T follicular helper cell (primary cell): Measurements from ENCODE around the gene PPP2R2C.

Experiments used
- DNase-seq: peaks from one replicate; pipeline ENCODE4 v3.0.0-alpha.2; 2020; ENCODE audit warnings: low read depth

Gene PPP2R2C

DNA sequence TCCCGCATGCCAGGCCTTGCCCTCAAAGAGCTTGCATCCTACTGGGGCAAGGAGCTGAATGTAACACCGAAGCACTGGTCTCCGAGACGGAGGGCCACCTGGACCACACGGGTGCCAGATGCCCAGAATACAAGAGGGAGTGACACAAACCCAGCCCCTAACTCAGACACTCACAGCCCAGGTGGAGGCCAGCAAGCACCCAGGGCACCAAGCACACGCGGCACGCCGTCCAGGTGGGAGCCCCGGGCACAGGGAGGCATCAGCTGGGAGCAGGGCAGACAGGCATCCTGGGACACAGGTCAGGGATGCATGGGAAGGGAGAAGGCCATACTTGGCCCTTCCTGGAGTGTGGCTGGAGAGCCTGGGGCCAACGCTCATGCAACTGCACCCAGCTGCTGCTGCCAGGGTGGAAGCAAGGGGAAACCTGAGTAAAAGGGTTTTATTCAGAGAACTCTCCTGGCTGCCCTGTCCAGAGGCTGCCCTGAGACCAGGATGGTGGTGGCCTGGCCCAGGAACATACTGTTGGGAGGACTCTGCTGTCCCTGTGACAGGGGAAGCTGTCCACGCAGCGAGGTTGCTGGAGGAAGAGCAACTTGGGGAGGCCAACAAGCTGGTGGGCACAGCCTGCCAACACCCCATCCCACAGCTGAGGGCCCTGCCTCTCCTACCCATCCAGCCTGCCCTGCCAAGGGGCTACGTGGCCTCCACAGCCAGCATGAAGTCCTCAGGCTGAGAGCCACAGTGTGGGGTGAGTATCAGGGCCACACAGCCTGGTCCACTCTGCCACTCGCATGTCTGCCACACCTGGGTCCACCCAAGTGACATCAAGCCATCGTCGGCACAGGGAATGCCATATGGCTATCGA is 22.2 kb upstream of the PPP2R2C start:
- no peak for DNase-seq

GRCh38 chr4:6493658-6494304 is 21.4 kb upstream of the PPP2R2C start:
- no peak for DNase-seq

GRCh38 chr4:6492861-6493657 is 20.6 kb upstream of the PPP2R2C start:
- DNase-seq = no peak

DNA sequence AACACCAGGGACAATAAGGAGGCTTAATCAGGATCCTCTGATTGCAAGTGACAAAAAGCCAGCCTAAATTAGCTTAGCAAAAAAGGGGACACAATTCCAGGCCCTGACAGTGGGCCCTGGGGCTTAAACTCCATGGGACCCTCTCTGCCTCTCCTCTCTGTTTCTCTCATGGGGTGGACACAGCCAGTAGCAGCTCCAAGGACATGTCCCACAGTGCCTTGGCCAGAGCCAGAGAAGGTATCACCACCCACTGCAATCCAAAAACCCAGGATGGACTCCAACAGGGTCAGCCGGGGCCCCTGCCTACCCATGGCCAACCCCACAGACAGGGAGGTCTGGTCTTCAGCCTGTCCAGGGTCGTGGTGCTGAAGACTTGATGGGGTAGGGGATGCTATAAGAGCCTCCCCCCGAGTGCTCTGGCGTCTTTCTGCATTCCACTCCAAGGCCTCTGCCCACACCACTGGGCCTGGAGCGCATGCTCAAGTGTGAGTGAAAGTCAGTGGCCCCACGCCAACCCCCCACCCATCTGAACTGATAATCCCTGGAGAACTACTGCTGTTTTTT is 19.7 kb upstream of the PPP2R2C start:
- no peak for DNase-seq

DNA sequence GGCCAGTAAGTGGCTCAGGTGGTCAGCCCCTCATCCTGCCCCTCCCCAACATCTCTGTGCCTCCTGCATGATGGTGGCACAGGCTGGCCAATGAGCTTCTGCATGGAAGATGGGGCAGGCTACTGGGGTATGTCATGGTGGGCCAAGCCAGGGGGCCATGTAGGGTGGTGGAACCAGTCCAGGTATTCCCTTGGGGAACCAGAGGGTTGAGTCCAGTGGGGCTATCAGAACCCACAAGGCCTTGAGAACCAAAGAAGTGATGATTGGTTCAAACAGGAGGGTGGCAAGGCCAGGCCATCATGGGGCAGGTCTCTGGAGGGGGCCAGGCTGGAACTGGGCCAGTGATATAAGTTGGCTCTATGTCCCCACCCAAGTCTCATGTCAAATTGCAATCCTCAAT is 18.8 kb upstream of the PPP2R2C start:
- DNase-seq = no peak

GRCh38 chr4:6489927-6490326 is 17.5 kb upstream of the PPP2R2C start:
- no peak for DNase-seq

DNA sequence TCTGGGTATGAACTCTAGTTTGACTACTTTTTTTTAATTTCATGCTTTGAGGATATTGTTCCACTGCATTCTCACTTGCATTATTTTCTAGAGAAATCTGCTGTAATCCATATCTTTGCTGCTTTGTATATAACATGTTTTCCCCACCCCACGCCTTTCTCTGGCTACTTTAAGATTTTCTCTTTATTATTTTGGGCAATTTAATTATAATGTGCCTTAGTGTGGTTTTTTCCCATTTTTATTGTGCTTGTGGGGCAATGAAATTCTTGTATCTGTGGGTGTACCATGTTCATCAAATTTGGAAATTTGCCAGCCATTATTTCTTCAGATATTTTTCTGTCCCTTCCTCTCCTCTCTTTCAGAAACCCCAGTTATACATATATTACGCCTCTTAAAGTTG is 15.1 kb upstream of the PPP2R2C start:
- no peak for DNase-seq

DNA sequence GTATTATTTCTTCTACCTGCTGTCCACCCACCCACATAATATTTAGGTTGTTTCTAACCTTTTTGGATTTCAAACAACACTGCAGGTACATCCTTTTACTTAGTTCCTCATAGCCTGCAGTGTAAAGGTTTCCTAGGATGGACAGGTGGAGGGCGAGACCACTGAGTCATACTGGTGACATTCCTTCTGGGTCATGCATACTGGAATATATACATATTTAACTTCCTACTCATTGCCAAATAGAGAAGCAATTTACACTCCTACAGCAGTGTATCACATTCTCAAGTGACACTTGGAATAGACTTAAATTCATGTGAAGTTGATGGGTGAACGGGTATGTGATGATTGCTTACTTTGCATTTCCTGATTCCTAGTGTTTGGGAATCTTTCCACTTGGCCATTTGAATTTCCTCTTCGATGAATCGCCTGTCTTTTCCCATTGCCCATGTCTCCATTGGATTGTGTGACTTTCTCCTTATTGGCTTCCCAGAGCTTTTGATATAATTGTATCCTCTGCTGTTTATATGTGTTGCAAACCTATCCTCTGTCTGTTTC is 8.2 kb upstream of the PPP2R2C start:
- DNase-seq = no peak

DNA sequence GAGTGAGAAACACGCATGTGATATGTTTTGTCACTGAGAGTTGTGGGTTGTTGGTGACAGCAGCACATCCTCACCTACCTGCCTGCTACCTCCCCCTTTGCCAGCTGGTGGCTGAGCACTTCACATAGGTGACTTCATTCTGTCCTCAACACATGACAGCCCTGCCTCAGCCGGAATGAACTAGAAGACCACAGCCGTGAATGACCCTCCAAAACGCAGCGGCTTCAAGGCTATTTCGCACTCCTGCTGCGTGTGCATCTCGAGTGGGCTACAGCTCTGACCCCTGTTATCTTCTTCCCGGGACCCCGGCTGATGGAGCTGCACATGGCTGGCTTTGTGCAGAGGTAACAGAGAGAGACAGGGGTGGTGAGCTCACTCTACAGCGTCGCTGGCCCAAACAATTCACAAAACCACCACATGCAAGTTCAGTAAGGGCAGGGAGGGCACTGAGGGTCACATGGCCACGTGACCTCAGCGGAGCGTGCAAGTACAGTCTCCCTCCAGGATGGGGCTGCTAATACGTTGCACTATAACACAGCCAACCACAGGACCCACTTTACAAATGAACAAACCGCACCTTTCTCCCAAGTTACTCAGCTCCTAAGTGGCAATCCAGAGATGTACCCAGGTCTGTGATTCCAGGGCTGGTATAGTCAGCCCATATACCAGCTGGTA is 6.3 kb upstream of the PPP2R2C start:
- DNase-seq = no peak

GRCh38 chr4:6476893-6477292 is 4.5 kb upstream of the PPP2R2C start:
- no peak for DNase-seq

DNA sequence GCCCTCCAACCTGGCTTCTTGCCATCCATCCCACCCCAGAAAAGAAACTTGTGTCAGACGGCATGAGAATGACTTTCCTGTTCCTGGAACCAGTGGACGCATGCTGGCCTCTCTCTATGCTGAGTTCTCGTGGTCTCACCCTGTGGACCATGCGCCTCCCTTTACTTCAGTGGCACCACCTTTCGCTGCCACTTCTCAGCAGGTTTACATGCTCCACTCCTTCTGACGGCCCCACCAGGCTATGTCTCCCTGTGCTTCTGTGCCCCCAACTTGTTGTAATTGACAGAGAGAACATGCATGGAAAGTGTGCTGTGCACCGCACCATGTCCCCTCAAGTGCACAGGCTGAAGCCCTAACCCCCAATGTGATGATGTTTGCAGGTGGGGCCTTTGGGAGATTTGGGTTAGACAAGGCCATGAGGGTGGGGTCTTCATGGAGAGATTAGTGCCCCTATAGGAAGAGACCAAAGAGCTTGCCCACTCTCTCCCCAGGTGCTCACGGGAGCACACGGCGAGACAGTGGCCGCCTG is 3.1 kb upstream of the PPP2R2C start:
- DNase-seq = no peak

GRCh38 chr4:6474705-6475457 is 2.5 kb upstream of the PPP2R2C start:
- no peak for DNase-seq

- no peak for DNase-seq
Observed at GRCh38 chr4:6474053-6474568, 1.7 kb upstream of the PPP2R2C start.

DNA sequence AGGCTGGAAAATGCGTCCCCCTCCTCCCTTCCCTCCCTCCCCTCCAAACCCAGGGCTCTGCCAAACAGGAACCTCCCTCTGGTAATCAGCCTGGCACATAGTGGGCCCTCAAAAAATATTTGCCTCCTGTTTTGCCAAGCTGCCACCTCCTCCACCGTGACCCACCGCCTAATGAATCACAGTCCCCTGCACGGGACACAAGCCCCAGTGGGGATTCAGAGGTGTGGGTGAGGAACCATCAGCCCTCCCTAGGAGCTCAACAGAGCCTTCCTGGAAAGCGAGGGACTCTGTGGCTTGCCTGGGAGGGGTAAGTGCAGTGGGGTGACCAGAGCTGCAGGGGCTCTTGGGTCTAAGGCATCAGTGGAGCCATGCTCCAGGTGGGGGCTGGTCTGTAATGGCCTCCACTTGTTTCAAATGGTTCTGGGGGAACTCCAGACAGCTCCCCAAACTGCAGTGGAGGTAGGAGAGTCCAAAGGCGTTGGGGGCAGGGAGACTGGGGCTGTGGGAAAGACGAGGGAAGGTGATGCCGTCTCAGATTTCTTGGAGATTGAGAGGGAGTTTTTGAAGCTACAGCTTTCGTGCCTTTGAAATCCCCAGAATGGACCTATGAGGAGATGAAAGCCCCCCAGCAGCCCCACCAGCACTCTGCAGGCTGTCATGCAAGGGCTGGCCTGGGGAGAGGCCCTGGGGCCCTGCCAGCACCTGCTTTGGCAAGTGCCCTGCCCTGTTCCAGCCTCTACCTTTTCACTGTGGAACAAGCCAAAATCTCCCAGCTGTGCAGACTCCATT is 1.0 kb upstream of the PPP2R2C start:
- DNase-seq = no peak

DNA sequence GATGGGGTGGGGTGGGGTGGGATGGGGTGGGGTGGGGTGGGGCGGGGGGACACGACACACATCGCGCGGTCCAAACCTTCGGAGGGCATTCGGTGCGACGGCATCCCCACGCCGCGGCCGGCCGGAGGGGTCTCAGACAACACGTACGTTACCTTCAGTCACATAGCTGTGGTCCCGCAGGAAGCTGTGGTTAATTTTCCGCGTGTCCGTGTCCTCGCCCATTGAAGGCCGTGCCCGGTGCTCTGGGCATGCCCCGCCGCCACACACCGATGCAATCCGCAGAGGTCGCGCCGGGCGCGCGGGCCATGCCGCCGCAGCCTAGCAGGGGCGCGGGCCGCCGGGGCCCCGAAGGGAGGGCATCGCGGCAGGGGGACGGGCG is 417 bp downstream of the PPP2R2C start:
- no peak for DNase-seq

- DNase-seq = no peak
Observed at GRCh38 chr4:6471307-6472007, 957 bp downstream of the PPP2R2C start.

GRCh38 chr4:6470502-6471306 is 1.7 kb downstream of the PPP2R2C start:
- no peak for DNase-seq

GRCh38 chr4:6469898-6470501 is 2.4 kb downstream of the PPP2R2C start:
- DNase-seq = no peak
